ENCODE results near the gene C10orf95. TPM values are rescaled to one million over a fixed set of nuclear protein-coding genes. Genes with fewer than 3 reads are reported as not detected.
"Not testable (repeated sequence)": the region's sequence is repeated elsewhere in the genome, so short reads cannot be mapped to it uniquely, and the experiment has no call there.

C10orf95 gene
- total and polyA plus RNA-seq, 5 donors from 2014 or later = 0.35 to 1.1 (median 0.52) TPM

DNA sequence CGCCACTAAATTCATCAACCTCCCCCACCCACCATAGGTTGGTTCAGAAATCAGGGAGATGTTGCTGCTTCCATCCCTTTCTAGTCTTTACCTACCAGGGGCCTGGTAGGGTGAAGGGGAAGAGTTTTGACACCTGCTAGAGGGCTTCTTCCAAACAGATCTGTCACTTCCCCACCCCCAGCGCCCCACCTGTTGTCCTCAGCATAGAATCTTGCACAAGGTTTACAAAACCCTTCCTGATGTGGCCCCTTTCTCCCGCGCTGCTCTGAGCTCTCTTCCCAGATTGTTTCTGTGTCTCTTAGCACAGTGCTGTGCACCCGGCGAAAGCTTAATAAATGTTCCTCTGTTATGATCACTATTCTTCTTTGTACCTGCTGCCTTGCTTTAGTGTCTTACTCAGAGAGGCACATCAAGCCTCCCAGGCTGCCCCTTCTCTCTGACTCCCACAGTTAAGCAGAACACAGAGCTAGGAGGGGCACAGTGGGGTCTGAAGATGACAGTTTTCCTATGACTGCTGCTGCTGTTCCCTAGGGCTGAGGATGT, 11.2 kb upstream of the C10orf95 start:
- DNase-seq = no peak
- ATAC-seq (ENCODE audit: low read depth in 2 of 2) = no peak
- Histone ChIP-seq H3K4me3 (ENCODE audit: low read depth, low read length) (no peak overlapping the region), H3K27me3 (ENCODE audit: control insufficient read depth, insufficient read depth, low read length) (no peaks in the 10 kb centered on the region), H3K4me1 (ENCODE audit: control insufficient read depth, insufficient read depth, low read length, poor library complexity, severe bottlenecking) (peaks cover 15% of the 10 kb centered on the region), H3K36me3 (ENCODE audit: control insufficient read depth, insufficient read depth, low read length) (no peaks in the 10 kb centered on the region), H3K9me3 (ENCODE audit: control insufficient read depth in 2 of 2, low read length in 2 of 2) (no peaks in the 10 kb centered on the region), H3K27ac (ENCODE audit: insufficient read depth, low read length, poor library complexity, severe bottlenecking) (no peak overlapping the region)
- H3K4me3 Mint-ChIP-seq = peak overlapping the region; percentile 29 to 91 (median 82)
- peaks cover 10 to 31% (median 21%) of the 10 kb centered on the region in 4 donors for H3K4me1 Mint-ChIP-seq
- H3K36me3 Mint-ChIP-seq = no peaks in the 10 kb centered on the region
- no peak overlapping the region for H3K27ac Mint-ChIP-seq
- no peaks in the 10 kb centered on the region for H3K9me3 Mint-ChIP-seq
- H3K27me3 Mint-ChIP-seq = peaks cover 6% of the 10 kb centered on the region

DNA sequence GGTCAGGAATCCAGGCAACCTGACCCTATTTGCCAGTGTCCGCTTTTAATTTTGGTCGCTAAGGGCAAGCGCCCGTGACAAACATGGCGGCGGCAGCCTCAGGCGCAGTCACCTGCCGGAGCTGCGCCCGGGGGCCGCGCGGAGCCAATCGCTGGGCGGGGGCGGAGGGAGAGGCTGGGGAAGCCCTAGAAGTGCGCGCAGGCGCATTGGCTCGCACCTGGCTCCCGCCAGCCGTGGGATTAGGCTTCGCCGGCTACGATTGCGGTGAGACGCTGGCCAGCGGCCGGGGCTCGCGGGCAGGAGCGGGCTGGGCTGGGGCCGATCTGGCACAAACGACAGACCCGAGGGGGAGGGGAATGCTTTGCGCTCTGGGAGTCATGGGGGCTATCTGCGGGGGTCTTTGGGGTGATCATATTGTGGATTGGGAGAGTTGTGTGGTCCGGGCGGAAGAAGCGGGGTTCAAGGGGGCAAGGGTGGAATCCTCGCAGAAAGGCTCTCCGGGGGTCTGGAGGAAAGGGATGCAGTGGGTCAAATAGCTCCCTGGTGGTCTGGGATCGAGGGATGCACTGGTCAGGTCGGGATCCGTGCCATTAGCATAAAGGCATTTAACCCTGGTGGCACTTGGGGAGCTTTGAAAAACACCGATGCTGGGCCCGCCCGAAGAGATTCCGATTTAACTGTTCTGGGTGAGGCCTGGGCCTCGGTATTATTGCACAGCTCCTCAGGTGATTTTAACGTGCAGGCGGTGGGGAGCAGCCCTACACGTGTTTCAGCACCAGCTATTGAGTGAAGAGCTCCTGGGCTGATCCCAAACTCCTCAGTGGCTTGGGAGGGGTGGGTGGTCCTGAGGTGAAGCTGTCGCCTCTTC, 10.1 kb upstream of the C10orf95 start:
- Mint-ChIP-seq H3K4me1 (peaks cover 10 to 31% (median 20%) of the 10 kb centered on the region in 4 donors), H3K27me3 (peaks cover 6% of the 10 kb centered on the region), H3K36me3 (no peaks in the 10 kb centered on the region), H3K9me3 (no peaks in the 10 kb centered on the region), H3K27ac (peak overlapping the region; percentile 38 to 86 (median 83)), H3K4me3 (peak overlapping the region; percentile 80 to 95 (median 90))
- peaks cover 15% of the 10 kb centered on the region for H3K4me1 ChIP-seq (ENCODE audit: control insufficient read depth, insufficient read depth, low read length, poor library complexity, severe bottlenecking)
- peaks cover 3% of the 10 kb centered on the region for H3K36me3 ChIP-seq (ENCODE audit: control insufficient read depth, insufficient read depth, low read length)
- peak overlapping the region; percentile 87 for H3K4me3 ChIP-seq (ENCODE audit: low read depth, low read length)
- no peaks in the 10 kb centered on the region for H3K27me3 ChIP-seq (ENCODE audit: control insufficient read depth, insufficient read depth, low read length)
- peak; percentile 97 to 98 for ATAC-seq (ENCODE audit: low read depth in 2 of 2)
- peak; percentile 89 to 92 (median 89) for DNase-seq
- peak overlapping the region; percentile 52 for H3K27ac ChIP-seq (ENCODE audit: insufficient read depth, low read length, poor library complexity, severe bottlenecking)
- no peaks in the 10 kb centered on the region for H3K9me3 ChIP-seq (ENCODE audit: control insufficient read depth in 2 of 2, low read length in 2 of 2)

DNA sequence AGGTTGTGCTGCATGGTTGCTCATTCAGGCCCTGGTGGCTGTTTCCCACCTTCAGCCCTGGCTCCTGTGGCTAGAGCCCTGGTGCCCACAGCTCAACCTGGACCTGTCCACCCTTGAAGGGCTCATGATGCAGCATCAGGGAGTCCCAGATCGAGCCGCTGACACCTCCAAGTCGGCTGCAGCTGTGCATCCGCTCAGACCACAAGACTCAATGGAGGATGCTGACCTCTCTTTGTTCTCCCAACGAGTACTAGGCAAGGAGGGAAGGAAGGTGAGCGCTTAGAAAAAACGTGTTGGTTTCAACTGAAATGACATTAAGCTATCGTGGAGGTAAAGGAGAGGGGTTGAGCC, 9.5 kb upstream of the C10orf95 start:
- DNase-seq = no peak
- Mint-ChIP-seq H3K9me3 (no peaks in the 10 kb centered on the region), H3K4me1 (peaks cover 12 to 31% (median 20%) of the 10 kb centered on the region in 4 donors), H3K36me3 (peaks cover 1% of the 10 kb centered on the region), H3K27me3 (peaks cover 6% of the 10 kb centered on the region), H3K4me3 (peak overlapping the region; percentile 80 to 95 (median 90)), H3K27ac (peak overlapping the region; percentile 56 to 86 (median 83))
- H3K27ac ChIP-seq (ENCODE audit: insufficient read depth, low read length, poor library complexity, severe bottlenecking) = no peak overlapping the region
- H3K9me3 ChIP-seq (ENCODE audit: control insufficient read depth in 2 of 2, low read length in 2 of 2) = no peaks in the 10 kb centered on the region
- peak overlapping the region; percentile 87 for H3K4me3 ChIP-seq (ENCODE audit: low read depth, low read length)
- peaks cover 15% of the 10 kb centered on the region for H3K4me1 ChIP-seq (ENCODE audit: control insufficient read depth, insufficient read depth, low read length, poor library complexity, severe bottlenecking)
- no peaks in the 10 kb centered on the region for H3K27me3 ChIP-seq (ENCODE audit: control insufficient read depth, insufficient read depth, low read length)
- H3K36me3 ChIP-seq (ENCODE audit: control insufficient read depth, insufficient read depth, low read length) = peaks cover 8% of the 10 kb centered on the region
- ATAC-seq (ENCODE audit: low read depth in 2 of 2) = no peak

- no peaks in the 10 kb centered on the region for H3K9me3 ChIP-seq (ENCODE audit: control insufficient read depth in 2 of 2, low read length in 2 of 2)
- no peak overlapping the region for H3K27ac ChIP-seq (ENCODE audit: insufficient read depth, low read length, poor library complexity, severe bottlenecking)
- H3K36me3 ChIP-seq (ENCODE audit: control insufficient read depth, insufficient read depth, low read length) = peaks cover 8% of the 10 kb centered on the region
- ATAC-seq (ENCODE audit: low read depth in 2 of 2) (no peak), DNase-seq (no peak)
- H3K9me3 Mint-ChIP-seq = no peaks in the 10 kb centered on the region
- H3K4me1 Mint-ChIP-seq = peaks cover 12 to 30% (median 22%) of the 10 kb centered on the region in 4 donors
- H3K36me3 Mint-ChIP-seq = peaks cover 3% of the 10 kb centered on the region
- peaks cover 15% of the 10 kb centered on the region for H3K4me1 ChIP-seq (ENCODE audit: control insufficient read depth, insufficient read depth, low read length, poor library complexity, severe bottlenecking)
- no peak overlapping the region for H3K4me3 ChIP-seq (ENCODE audit: low read depth, low read length)
- H3K4me3 Mint-ChIP-seq = no peak overlapping the region
- no peak overlapping the region for H3K27ac Mint-ChIP-seq
- H3K27me3 Mint-ChIP-seq = peaks cover 7% of the 10 kb centered on the region
- no peaks in the 10 kb centered on the region for H3K27me3 ChIP-seq (ENCODE audit: control insufficient read depth, insufficient read depth, low read length)
Observed at GRCh38 chr10:102458656-102459055, 7.3 kb upstream of the C10orf95 start.

GRCh38 chr10:102457591-102458150, 6.3 kb upstream of the C10orf95 start:
- DNase-seq (no peak), ATAC-seq (ENCODE audit: low read depth in 2 of 2) (no peak)
- H3K27ac ChIP-seq (ENCODE audit: insufficient read depth, low read length, poor library complexity, severe bottlenecking) = no peak overlapping the region
- Mint-ChIP-seq H3K4me3 (peak overlapping the region in 1 of 4 donors; percentile 13), H3K4me1 (peaks cover 8 to 30% (median 25%) of the 10 kb centered on the region in 4 donors), H3K9me3 (no peaks in the 10 kb centered on the region), H3K27me3 (peaks cover 4% of the 10 kb centered on the region), H3K27ac (peak overlapping the region in 2 of 3 donors; percentile 65 to 91), H3K36me3 (peaks cover 7% of the 10 kb centered on the region)
- peaks cover 16% of the 10 kb centered on the region for H3K4me1 ChIP-seq (ENCODE audit: control insufficient read depth, insufficient read depth, low read length, poor library complexity, severe bottlenecking)
- no peaks in the 10 kb centered on the region for H3K9me3 ChIP-seq (ENCODE audit: control insufficient read depth in 2 of 2, low read length in 2 of 2)
- no peaks in the 10 kb centered on the region for H3K27me3 ChIP-seq (ENCODE audit: control insufficient read depth, insufficient read depth, low read length)
- H3K36me3 ChIP-seq (ENCODE audit: control insufficient read depth, insufficient read depth, low read length) = peaks cover 8% of the 10 kb centered on the region
- H3K4me3 ChIP-seq (ENCODE audit: low read depth, low read length) = no peak overlapping the region

DNA sequence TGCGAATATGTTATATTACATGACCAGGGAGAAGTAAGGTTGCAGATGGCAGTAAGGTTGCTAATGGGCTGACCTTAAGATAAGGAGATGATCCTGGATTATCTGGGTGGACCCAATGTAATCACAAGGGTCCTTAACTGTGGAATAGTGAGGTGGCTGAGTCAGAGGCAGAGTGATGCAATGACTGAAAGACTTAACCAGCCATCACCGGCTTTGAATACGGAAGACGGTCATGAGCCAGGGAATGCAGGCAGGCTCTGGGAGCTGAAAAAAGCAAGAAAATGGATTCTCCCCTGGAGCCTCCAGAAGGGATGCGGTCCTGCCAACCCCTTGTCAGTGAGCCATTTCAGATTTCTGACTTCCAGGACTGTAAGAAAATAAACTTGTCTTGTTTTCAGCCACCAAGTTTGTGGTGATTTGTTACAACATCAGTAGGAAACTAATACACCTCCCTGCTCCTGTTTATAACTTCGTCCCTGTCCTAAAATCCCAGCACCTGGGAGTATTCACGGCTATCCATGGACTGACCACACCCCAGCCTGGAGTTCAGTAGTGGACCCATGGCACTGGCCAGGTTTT, 4.6 kb upstream of the C10orf95 start:
- H3K9me3 ChIP-seq (ENCODE audit: control insufficient read depth in 2 of 2, low read length in 2 of 2) = no peaks in the 10 kb centered on the region
- no peak overlapping the region for H3K27ac ChIP-seq (ENCODE audit: insufficient read depth, low read length, poor library complexity, severe bottlenecking)
- Mint-ChIP-seq H3K4me1 (peaks cover 4 to 24% (median 17%) of the 10 kb centered on the region in 4 donors), H3K27ac (peak overlapping the region in 1 of 3 donors; percentile 68), H3K4me3 (peak overlapping the region in 1 of 4 donors; percentile 40), H3K27me3 (peaks cover 4% of the 10 kb centered on the region), H3K36me3 (peaks cover 7% of the 10 kb centered on the region), H3K9me3 (no peaks in the 10 kb centered on the region)
- DNase-seq = no peak
- no peak overlapping the region for H3K4me3 ChIP-seq (ENCODE audit: low read depth, low read length)
- peaks cover 8% of the 10 kb centered on the region for H3K36me3 ChIP-seq (ENCODE audit: control insufficient read depth, insufficient read depth, low read length)
- no peaks in the 10 kb centered on the region for H3K27me3 ChIP-seq (ENCODE audit: control insufficient read depth, insufficient read depth, low read length)
- no peak for ATAC-seq (ENCODE audit: low read depth in 2 of 2)
- H3K4me1 ChIP-seq (ENCODE audit: control insufficient read depth, insufficient read depth, low read length, poor library complexity, severe bottlenecking) = peaks cover 19% of the 10 kb centered on the region

GRCh38 chr10:102454662-102455487, 3.5 kb upstream of the C10orf95 start:
- not testable (repeated sequence) for H3K36me3 ChIP-seq (ENCODE audit: control insufficient read depth, insufficient read depth, low read length); H3K4me3 ChIP-seq (ENCODE audit: low read depth, low read length); H3K27me3 ChIP-seq (ENCODE audit: control insufficient read depth, insufficient read depth, low read length); H3K36me3 Mint-ChIP-seq; H3K9me3 ChIP-seq (ENCODE audit: control insufficient read depth in 2 of 2, low read length in 2 of 2); H3K9me3 Mint-ChIP-seq; DNase-seq; H3K27ac ChIP-seq (ENCODE audit: insufficient read depth, low read length, poor library complexity, severe bottlenecking); ATAC-seq (ENCODE audit: low read depth in 2 of 2); H3K27me3 Mint-ChIP-seq
- Mint-ChIP-seq H3K27ac (peak overlapping the region in 1 of 3 donors; percentile 20), H3K4me1 (peaks cover 4 to 23% (median 13%) of the 10 kb centered on the region in 4 donors), H3K4me3 (peak overlapping the region in 2 of 4 donors; percentile 15 to 56)
- H3K4me1 ChIP-seq (ENCODE audit: control insufficient read depth, insufficient read depth, low read length, poor library complexity, severe bottlenecking) = peaks cover 19% of the 10 kb centered on the region

All from CD4-positive, CD25-positive, alpha-beta regulatory T cell (primary cell).